Measurements from ENCODE around the gene GADL1.

GRCh38 chr3:30694668-30695067 is 199.8 kb downstream of the GADL1 start:
- no peak for TF ChIP-seq POLR2A (IDR thresholded peaks at IDR 0.05; ENCODE audit: low read depth, low read length)
- no peak for TF ChIP-seq TAF1 (IDR thresholded peaks at IDR 0.05; ENCODE audit: low read depth, low read length)
- no peak for TF ChIP-seq PAX5 (IDR thresholded peaks at IDR 0.05; ENCODE audit: insufficient read depth, low read length, severe bottlenecking)

Data from GM12891 (cell line).